ENCODE measurements around the gene AGBL3. TPM values are rescaled to one million over a fixed set of nuclear protein-coding genes. Genes with fewer than 3 reads are reported as not detected.

The AGBL3 gene
- total RNA-seq (2022; extraction: Qiagen RNA extraction) = 0.59 to 1.9 TPM (median 1.5 TPM) in 5 replicates

GRCh38 chr7:134986363-134987251, at the start of gene AGBL3:
TSS of gene AGBL3 (plus strand) at chr7:134986508. CDS start at chr7:134987934, 1,426 bp downstream.

GRCh38 chr7:135147899-135148721, 161.8 kb downstream of the AGBL3 start, which contains the start of gene TMEM140:
TSS of gene TMEM140 (plus strand) at chr7:135148072. CDS start at chr7:135164442, 16,370 bp downstream.

DNA sequence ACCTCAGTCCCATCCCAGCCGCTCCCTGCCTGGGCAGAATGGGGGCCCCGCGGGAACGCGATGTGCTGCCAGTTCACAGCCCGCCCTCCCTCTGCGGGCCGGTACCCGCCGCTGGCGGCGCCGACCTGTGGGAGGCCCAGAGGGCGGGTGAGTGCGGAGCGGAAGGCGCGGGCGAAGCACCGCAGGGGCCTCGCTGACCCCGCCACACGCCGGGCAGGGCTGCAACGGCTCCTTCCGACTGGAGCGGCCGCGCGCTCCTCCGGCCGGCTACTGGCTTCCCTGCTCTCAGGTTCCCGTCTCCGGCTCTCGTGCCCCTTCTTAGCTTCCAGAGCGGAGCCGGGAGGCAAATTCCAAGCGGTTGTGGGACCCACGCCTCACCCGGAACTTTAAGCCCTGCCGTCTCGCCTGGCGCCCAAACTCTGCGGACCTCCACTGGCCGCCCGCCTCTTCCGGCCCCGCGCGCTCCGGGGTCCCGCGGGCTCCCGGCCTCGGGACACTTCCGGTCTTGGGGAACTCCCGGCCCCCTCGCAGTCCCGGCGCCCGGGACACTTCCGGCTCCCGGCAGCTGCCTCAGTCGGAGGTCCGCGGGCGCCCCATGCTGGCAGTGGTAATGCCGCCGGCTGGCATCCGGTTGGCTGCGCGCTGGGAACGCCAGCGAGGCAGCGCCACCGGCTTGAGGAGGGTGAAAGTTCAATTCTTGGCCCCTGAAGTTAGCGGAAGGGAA, 184.1 kb downstream of the AGBL3 start, which contains the start of gene CYREN:
Gene CYREN, minus strand, starts transcription at position 434 of the 724 bp plus-strand sequence. CDS start 1,785 bp downstream, outside the sequence.

Other genes with a start within 250 kb of the AGBL3 start
- 89.3 to 159 TPM (median 135 TPM) in 5 replicates for gene CALD1, start 206.9 kb upstream of the AGBL3 start, total RNA-seq (2022; extraction: Qiagen RNA extraction)
- 0.95 to 1.2 TPM (median 1.0 TPM) in 5 replicates for gene TMEM140, start 161.6 kb downstream of the AGBL3 start, total RNA-seq (2022; extraction: Qiagen RNA extraction)
- 68.5 to 86.1 TPM (median 79.1 TPM) in 5 replicates for gene CYREN, start 184.2 kb downstream of the AGBL3 start, total RNA-seq (2022; extraction: Qiagen RNA extraction)
- 6.1 to 8.0 TPM (median 7.5 TPM) in 5 replicates for gene WDR91, start 225.0 kb downstream of the AGBL3 start, total RNA-seq (2022; extraction: Qiagen RNA extraction)
- not detected in 5 replicates for gene STRA8, start 247.3 kb downstream of the AGBL3 start, total RNA-seq (2022; extraction: Qiagen RNA extraction)